Endothelial cell of umbilical vein (primary cell): ENCODE results near the gene GPATCH2L.

ENCODE experiments used
- CTCF ChIP-seq, 2 donors: IDR thresholded peaks; 1 replicate in 1 of 2; 2 replicates in 1 of 2; pipeline ENCODE4 v1.5.1; 2011; ENCODE audit warnings: low read length in 2 of 2, mild to moderate bottlenecking in 2 of 2, moderate library complexity in 2 of 2, control low read depth in 1 of 2, inconsistent platforms in 1 of 2, low read depth in 1 of 2; ENCODE audit not compliant: insufficient read depth in 1 of 2; ENCODE audit errors: extremely low read depth in 1 of 2
- POLR2A ChIP-seq: IDR thresholded peaks from 2 replicates; pipeline ENCODE4 v1.6.1; 2012; ENCODE audit warnings: low read depth, mild to moderate bottlenecking, control low read depth, low read length

- TF ChIP-seq CTCF (IDR thresholded peaks at IDR 0.05; ENCODE audit: extremely low read depth in 1 of 2, insufficient read depth in 1 of 2, low read depth in 1 of 2, low read length in 2 of 2) (no peak), POLR2A (no peak)
Measured at GRCh38 chr14:76235628-76236027, 83.9 kb downstream of the GPATCH2L start.
